OCI-LY3 (cell line): ENCODE measurements around the gene NEIL1.

ENCODE experiments used
- EZH2phosphoT487 ChIP-seq: fragments of 200-600 bp; shearing (Covaris generic); IDR thresholded peaks from 2 replicates; pipeline ENCODE4 v1.6.1; 2018; ENCODE audit warnings: antibody characterized with exemption, mixed run types, low read depth
- TF ChIP-seq, protein P1 (sequence below): fragments of 200-600, 300-600 bp; sonication (generic); IDR thresholded peaks from 2 replicates; pipeline ENCODE4 v1.5.1; 2014; ENCODE audit warnings: antibody characterized with exemption, low read length, low read depth

DNA sequence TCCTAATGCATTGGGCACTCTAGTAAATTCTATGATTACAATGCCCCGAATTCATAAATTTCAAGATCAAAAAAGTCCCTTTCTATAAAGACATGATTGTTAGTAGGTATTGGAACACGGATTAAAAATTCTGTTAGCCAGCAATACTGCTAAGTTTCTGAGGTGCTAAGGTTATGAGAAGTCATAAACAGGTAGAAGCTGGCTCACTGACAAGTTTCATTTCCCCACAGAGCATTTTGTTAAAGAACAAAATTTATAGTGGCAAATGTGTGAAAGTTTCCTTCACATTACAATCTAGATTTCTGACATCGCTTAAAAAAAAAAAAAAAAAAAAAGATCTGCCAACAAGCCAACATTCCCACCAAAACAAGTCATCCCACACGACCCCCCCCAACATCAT lies 33.9 kb downstream of the NEIL1 start:
- TF ChIP-seq, protein P1, sequence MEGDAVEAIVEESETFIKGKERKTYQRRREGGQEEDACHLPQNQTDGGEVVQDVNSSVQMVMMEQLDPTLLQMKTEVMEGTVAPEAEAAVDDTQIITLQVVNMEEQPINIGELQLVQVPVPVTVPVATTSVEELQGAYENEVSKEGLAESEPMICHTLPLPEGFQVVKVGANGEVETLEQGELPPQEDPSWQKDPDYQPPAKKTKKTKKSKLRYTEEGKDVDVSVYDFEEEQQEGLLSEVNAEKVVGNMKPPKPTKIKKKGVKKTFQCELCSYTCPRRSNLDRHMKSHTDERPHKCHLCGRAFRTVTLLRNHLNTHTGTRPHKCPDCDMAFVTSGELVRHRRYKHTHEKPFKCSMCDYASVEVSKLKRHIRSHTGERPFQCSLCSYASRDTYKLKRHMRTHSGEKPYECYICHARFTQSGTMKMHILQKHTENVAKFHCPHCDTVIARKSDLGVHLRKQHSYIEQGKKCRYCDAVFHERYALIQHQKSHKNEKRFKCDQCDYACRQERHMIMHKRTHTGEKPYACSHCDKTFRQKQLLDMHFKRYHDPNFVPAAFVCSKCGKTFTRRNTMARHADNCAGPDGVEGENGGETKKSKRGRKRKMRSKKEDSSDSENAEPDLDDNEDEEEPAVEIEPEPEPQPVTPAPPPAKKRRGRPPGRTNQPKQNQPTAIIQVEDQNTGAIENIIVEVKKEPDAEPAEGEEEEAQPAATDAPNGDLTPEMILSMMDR = no peak
- TF ChIP-seq EZH2phosphoT487 = no peak
